K562 (cell line): Measurements from ENCODE around the gene AGO3. TPM values are rescaled to one million over a fixed set of nuclear protein-coding genes. Genes with fewer than 3 reads are reported as not detected.

Source experiments
- ATAC-seq: fragments of 200-7000 bp; cut with Tn5 transposase; 3 replicates; pipeline ENCODE4 v1.9.1; 2020; ENCODE audit warnings: moderate library complexity
- BruUV-seq: library from RNA; stranded (reverse); fragments of 400-500 nt; replicated peaks from 2 replicates; lab custom pipeline; 2021; lab: Mats Ljungman, UMichigan
- CTCF ChIA-PET: fragments of 300-600 bp; formaldehyde crosslinking; extraction: SDS; loops from one replicate; lab custom pipeline; 2021; ENCODE audit warnings: low intra/inter-chr PET ratio; lab: Yijun Ruan, JAX
- POLR2A ChIA-PET: fragments of 300-600, 350-650 bp; sonication (Branson Sonifier 250); formaldehyde crosslinking; extraction: SDS; loops from one replicate; lab custom pipeline; 2021; ENCODE audit warnings: antibody characterized with exemption, inconsistent platforms; lab: Yijun Ruan, JAX
- DNase-seq, 4 experiments: peaks; one replicate each; pipeline versions ENCODE4 v3.0.0 to v3.0.0-alpha.2; 2011 to 2018; ENCODE audit warnings: low spot score in 3 of 4, mixed read lengths in 3 of 4; ENCODE audit errors: extremely low read depth in 1 of 4
- FAIRE-seq: peaks from 2 replicates; lab custom pipeline; 2011; peaks lifted over from hg19 to GRCh38; lab: Jason Lieb, UNC
- H2AFZ ChIP-seq: 2 replicates; pipeline ENCODE4 v1.6.0; 2011; ENCODE audit warnings: low read depth, low read length, control low read depth, inconsistent platforms
- H3K27ac ChIP-seq: fragments of 200-600 bp; 3 replicates; pipeline ENCODE4 v1.8.0; 2011; ENCODE audit warnings: low read depth, mild to moderate bottlenecking, control low read depth, inconsistent platforms, low read length, moderate library complexity, mixed read lengths; ENCODE audit errors: extremely low read depth
- H3K27me3 ChIP-seq, 2 experiments: fragments of 300-600 bp in 1 of 2; 2 replicates in 1 of 2; 3 replicates in 1 of 2; pipeline versions ENCODE4 v1.6.0 to v1.8.0; 2011; ENCODE audit warnings: inconsistent platforms in 2 of 2, low read length in 2 of 2, mild to moderate bottlenecking in 1 of 2, mixed read lengths in 1 of 2, moderate library complexity in 1 of 2; ENCODE audit not compliant: control insufficient read depth in 2 of 2, insufficient read depth in 2 of 2
- H3K36me3 ChIP-seq: fragments of 300-600 bp; 3 replicates; pipeline ENCODE4 v1.8.0; 2011; ENCODE audit warnings: mild to moderate bottlenecking, low read length, inconsistent platforms; ENCODE audit not compliant: control insufficient read depth, insufficient read depth
- H3K4me1 ChIP-seq, 2 experiments: fragments of 200-600 bp in 1 of 2; replicated peaks in 1 of 2; 2 replicates in 1 of 2; 3 replicates in 1 of 2; pipeline versions ENCODE4 v1.5.1 to v1.8.0; 2011; ENCODE audit warnings: inconsistent platforms in 2 of 2, low read length in 2 of 2, mild to moderate bottlenecking in 1 of 2, mixed read lengths in 1 of 2, moderate library complexity in 1 of 2; ENCODE audit not compliant: control insufficient read depth in 2 of 2, insufficient read depth in 2 of 2
- H3K4me2 ChIP-seq: 2 replicates; pipeline ENCODE4 v1.6.1; 2011; ENCODE audit warnings: low read length, control low read depth, inconsistent platforms, mixed read lengths; ENCODE audit not compliant: insufficient read depth
- H3K4me3 ChIP-seq: fragments of 200-600 bp; sonication (generic), shearing (Covaris generic); 2 replicates; pipeline ENCODE4 v1.5.1; 2016; ENCODE audit warnings: control low read depth, inconsistent platforms
- H3K79me2 ChIP-seq: fragments of 200-600 bp; 3 replicates; pipeline ENCODE4 v1.8.0; 2011; ENCODE audit warnings: low read length, inconsistent platforms; ENCODE audit not compliant: control insufficient read depth, insufficient read depth
- H3K9ac ChIP-seq, 2 experiments: 2 replicates each; pipeline versions ENCODE4 v1.6.0 to v1.6.1; 2011; ENCODE audit warnings: low read depth in 2 of 2, low read length in 2 of 2, control low read depth in 1 of 2, inconsistent platforms in 1 of 2, mild to moderate bottlenecking in 1 of 2, mixed read lengths in 1 of 2; ENCODE audit not compliant: insufficient read depth in 1 of 2
- H3K9me1 ChIP-seq: one replicate; pipeline ENCODE4 v1.6.0; 2011; ENCODE audit warnings: inconsistent platforms, mild to moderate bottlenecking, low read length, moderate library complexity; ENCODE audit not compliant: control insufficient read depth, insufficient read depth
- H3K9me3 ChIP-seq: replicated peaks from 2 replicates; pipeline ENCODE4 v1.5.1; 2011; ENCODE audit warnings: low read depth, low read length, inconsistent platforms; ENCODE audit not compliant: control insufficient read depth, insufficient read depth
- H4K20me1 ChIP-seq: replicated peaks from 2 replicates; pipeline ENCODE4 v1.6.1; 2011; ENCODE audit warnings: low read length, inconsistent platforms, mixed read lengths; ENCODE audit not compliant: control insufficient read depth, insufficient read depth
- PCBP1 ChIP-seq: fragments of 200-400 bp; formaldehyde crosslinking; IDR thresholded peaks from 2 replicates; pipeline ENCODE4 v1.6.1; 2018; ENCODE audit warnings: mild to moderate bottlenecking, low read depth, low read length; ENCODE audit not compliant: poor library complexity, severe bottlenecking
- WGBS: fragments of 100-300 bp; shearing (Covaris generic); methylation state at CpG from one replicate; pipeline ENCODE4 v1.1.6; 2016; ENCODE audit warnings: low coverage, mixed read lengths; ENCODE audit not compliant: insufficient coverage; ENCODE audit errors: missing lambda C conversion rate; 5-methylcytosine and 5-hydroxymethylcytosine counted together
- in situ Hi-C: fragments of 300-500 bp; cut with MboI; formaldehyde crosslinking; loops from 4 replicates; pipeline ENCODE4 v1.15.0; 2018; ENCODE audit warnings: inconsistent platforms, mixed read lengths
- intact Hi-C: fragments of 100-400 bp; cut with micrococcal nuclease; formaldehyde crosslinking; loops from 2 replicates; pipeline ENCODE4 v1.14.2; 2022
- polyA plus RNA-seq, 8 experiments: library from polyadenylated mRNA; depleted of rRNA in 4 of 8; stranded (reverse) in 5 of 8; unstranded in 3 of 8; fragments of >200 nt; fragmentation: Nextera tagmentation in 2 of 8; fragmentation: Illumina TruSeq in 1 of 8; extraction: Ambion mirVana in 2 of 8; extraction: Trizol in 1 of 8; gene quantifications; 2 replicates each; pipeline versions ENCODE4 v1.2.1 to v1.2.3, GENCODE V29; 2011 to 2014; ENCODE audit warnings: inconsistent platforms in 1 of 8, missing spikeins in 1 of 8
- total RNA-seq, 7 experiments: library from RNA; depleted of rRNA in 6 of 7; stranded (reverse); fragments of >200 nt in 6 of 7; fragmentation: Illumina TruSeq in 2 of 7; extraction: Trizol in 2 of 7; gene quantifications; 2 replicates each; pipeline versions ENCODE4 v1.2.1 to v1.2.3, GENCODE V29; 2011 to 2021; ENCODE audit warnings: low replicate concordance in 1 of 7
- TF ChIP-seq, protein P1 (sequence below): fragments of 450-650 bp; IDR thresholded peaks from 2 replicates; pipeline ENCODE4 v1.6.1; 2016; ENCODE audit warnings: mild to moderate bottlenecking, moderate library complexity

AGO3 gene
- total and polyA plus RNA-seq, 9 of the 15 experiments (the other 6 are each of a cell fraction or from before 2014, with no cell fraction given), result 4.5 to 41.5 (median 22.7) TPM

DNA sequence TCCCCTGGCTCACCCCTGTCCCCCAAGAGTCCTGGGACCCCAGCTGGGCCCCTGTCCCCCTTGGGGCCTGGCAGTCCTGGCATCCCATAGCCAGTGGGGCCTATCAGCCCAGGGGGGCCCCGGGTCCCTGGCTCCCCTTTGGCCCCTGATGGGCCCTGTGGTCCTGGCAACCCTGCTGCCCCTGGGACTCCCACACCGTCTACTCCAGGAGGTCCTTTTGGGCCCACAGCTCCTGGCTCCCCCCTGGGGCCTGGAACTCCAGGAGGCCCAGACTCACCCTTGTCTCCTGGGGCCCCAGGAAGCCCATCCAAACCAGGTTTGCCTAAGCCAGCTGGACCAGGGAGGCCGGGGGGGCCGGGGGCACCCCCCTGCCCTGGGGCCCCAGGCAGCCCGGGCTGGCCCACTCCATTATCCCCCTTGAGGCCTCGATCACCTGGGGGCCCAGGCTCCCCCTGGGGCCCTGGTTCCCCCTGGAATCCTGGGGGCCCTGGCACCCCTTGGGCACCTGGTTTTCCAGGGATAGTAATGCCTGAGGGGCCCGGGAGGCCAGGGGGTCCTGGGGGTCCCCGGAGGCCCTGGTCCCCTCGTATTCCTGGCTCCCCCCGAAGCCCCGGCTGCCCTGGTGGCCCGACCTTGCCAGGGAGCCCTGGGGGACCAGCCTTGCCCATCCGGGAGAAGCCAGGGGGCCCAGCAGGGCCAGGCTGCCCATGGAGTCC lies 167.9 kb downstream of the AGO3 start:
- WGBS, result 57% methylated on average over 12 of the region's 13 CpGs
- no peaks in the 10 kb centered on the region for H3K27me3 ChIP-seq
- H3K36me3 ChIP-seq, result peaks cover 24% of the 10 kb centered on the region; the same call in 2 of the 3 replicates
- FAIRE-seq, result no peak
- no peaks in the 10 kb centered on the region for H3K79me2 ChIP-seq
- no peak overlapping the region for H2AFZ ChIP-seq
- H3K9ac ChIP-seq, result peak overlapping the region in 1 of 2 experiments; percentile 6; a peak in 1 of 4 replicates
- ATAC-seq, result no peak
- H3K9me1 ChIP-seq, result peaks cover 4% of the 10 kb centered on the region
- H3K4me3 ChIP-seq, result no peak overlapping the region
- no peak for DNase-seq
- in situ Hi-C loops (no loop called here), intact Hi-C loops (no loop called here)
- CTCF ChIA-PET, result interaction anchor here (0.6 to 5.7 kb wide), 16 partner anchors 9 to 955 kb away, joined by 3 to 116 read pairs (median 6); partner anchors contain the start of genes ADPRS, MAP7D1 and TRAPPC3
- no TSS peak for BruUV-seq
- H4K20me1 ChIP-seq, result no peaks in the 10 kb centered on the region
- TF ChIP-seq, protein P1, sequence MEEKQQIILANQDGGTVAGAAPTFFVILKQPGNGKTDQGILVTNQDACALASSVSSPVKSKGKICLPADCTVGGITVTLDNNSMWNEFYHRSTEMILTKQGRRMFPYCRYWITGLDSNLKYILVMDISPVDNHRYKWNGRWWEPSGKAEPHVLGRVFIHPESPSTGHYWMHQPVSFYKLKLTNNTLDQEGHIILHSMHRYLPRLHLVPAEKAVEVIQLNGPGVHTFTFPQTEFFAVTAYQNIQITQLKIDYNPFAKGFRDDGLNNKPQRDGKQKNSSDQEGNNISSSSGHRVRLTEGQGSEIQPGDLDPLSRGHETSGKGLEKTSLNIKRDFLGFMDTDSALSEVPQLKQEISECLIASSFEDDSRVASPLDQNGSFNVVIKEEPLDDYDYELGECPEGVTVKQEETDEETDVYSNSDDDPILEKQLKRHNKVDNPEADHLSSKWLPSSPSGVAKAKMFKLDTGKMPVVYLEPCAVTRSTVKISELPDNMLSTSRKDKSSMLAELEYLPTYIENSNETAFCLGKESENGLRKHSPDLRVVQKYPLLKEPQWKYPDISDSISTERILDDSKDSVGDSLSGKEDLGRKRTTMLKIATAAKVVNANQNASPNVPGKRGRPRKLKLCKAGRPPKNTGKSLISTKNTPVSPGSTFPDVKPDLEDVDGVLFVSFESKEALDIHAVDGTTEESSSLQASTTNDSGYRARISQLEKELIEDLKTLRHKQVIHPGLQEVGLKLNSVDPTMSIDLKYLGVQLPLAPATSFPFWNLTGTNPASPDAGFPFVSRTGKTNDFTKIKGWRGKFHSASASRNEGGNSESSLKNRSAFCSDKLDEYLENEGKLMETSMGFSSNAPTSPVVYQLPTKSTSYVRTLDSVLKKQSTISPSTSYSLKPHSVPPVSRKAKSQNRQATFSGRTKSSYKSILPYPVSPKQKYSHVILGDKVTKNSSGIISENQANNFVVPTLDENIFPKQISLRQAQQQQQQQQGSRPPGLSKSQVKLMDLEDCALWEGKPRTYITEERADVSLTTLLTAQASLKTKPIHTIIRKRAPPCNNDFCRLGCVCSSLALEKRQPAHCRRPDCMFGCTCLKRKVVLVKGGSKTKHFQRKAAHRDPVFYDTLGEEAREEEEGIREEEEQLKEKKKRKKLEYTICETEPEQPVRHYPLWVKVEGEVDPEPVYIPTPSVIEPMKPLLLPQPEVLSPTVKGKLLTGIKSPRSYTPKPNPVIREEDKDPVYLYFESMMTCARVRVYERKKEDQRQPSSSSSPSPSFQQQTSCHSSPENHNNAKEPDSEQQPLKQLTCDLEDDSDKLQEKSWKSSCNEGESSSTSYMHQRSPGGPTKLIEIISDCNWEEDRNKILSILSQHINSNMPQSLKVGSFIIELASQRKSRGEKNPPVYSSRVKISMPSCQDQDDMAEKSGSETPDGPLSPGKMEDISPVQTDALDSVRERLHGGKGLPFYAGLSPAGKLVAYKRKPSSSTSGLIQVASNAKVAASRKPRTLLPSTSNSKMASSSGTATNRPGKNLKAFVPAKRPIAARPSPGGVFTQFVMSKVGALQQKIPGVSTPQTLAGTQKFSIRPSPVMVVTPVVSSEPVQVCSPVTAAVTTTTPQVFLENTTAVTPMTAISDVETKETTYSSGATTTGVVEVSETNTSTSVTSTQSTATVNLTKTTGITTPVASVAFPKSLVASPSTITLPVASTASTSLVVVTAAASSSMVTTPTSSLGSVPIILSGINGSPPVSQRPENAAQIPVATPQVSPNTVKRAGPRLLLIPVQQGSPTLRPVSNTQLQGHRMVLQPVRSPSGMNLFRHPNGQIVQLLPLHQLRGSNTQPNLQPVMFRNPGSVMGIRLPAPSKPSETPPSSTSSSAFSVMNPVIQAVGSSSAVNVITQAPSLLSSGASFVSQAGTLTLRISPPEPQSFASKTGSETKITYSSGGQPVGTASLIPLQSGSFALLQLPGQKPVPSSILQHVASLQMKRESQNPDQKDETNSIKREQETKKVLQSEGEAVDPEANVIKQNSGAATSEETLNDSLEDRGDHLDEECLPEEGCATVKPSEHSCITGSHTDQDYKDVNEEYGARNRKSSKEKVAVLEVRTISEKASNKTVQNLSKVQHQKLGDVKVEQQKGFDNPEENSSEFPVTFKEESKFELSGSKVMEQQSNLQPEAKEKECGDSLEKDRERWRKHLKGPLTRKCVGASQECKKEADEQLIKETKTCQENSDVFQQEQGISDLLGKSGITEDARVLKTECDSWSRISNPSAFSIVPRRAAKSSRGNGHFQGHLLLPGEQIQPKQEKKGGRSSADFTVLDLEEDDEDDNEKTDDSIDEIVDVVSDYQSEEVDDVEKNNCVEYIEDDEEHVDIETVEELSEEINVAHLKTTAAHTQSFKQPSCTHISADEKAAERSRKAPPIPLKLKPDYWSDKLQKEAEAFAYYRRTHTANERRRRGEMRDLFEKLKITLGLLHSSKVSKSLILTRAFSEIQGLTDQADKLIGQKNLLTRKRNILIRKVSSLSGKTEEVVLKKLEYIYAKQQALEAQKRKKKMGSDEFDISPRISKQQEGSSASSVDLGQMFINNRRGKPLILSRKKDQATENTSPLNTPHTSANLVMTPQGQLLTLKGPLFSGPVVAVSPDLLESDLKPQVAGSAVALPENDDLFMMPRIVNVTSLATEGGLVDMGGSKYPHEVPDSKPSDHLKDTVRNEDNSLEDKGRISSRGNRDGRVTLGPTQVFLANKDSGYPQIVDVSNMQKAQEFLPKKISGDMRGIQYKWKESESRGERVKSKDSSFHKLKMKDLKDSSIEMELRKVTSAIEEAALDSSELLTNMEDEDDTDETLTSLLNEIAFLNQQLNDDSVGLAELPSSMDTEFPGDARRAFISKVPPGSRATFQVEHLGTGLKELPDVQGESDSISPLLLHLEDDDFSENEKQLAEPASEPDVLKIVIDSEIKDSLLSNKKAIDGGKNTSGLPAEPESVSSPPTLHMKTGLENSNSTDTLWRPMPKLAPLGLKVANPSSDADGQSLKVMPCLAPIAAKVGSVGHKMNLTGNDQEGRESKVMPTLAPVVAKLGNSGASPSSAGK, result no peak
- peak; percentile 25 for TF ChIP-seq PCBP1
- no peak overlapping the region for H3K4me2 ChIP-seq
- peaks cover 0 to 36% of the 10 kb centered on the region in 2 experiments; a peak in 3 of 5 replicates for H3K4me1 ChIP-seq
- POLR2A ChIA-PET, result interaction anchor here (0.6 to 0.7 kb wide), 2 partner anchors 43 to 89 kb away, joined by 3 read pairs; no protein-coding TSS in a partner anchor
- H3K9me3 ChIP-seq, result no peaks in the 10 kb centered on the region
- H3K27ac ChIP-seq, result no peak overlapping the region
